ENCODE measurements around the gene CDH4. TPM values are rescaled to one million over a fixed set of nuclear protein-coding genes. Genes with fewer than 3 reads are reported as not detected.
A peak's percentile ranks its signal among the peaks of the same experiment; 100 is the strongest.

CDH4 gene
- total and polyA plus RNA-seq, 2 of the 13 experiments (the other 11 are each of a cell fraction or from before 2014, with no cell fraction given): not detected

DNA sequence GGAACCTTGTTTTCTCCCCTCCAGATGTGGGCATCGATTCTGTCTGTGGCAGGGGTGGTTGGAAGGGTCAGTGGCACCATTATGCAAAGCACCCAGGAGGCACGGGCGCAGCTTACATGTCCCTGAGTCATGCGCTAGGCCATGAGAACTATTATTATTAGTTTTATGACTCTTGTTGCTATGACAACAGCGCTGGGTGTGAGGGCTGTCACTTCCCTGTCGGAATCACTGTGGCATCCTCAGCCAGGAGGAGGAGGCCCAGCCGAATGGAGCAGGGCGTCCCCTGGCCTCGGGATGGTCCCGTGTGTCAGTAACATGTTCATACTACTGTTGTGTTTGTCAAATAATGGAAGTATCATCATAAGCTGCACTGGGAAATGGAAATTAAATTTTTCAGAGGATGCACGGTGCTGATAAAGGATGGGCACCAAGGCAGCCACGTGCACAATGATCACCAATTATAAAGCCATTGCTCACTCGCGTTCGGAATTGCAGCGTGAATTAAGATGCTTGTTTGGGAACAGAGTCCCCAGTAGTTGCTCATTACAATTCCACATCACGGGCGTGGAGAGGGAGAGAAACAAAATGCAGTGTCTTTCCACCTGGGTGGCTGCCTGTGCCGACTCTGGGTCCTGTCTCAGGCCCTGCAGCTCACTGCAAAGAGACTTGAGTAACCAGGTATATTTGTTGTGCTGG, 247.9 kb downstream of the CDH4 start:
- no peak for FAIRE-seq
- no peak for DNase-seq (ENCODE audit: low spot score)
- Histone ChIP-seq H3K27ac (ENCODE audit: extremely low read length, insufficient read depth, low read length) (no peak overlapping the region), H3K36me3 (replicated peaks in 1 of 2; ENCODE audit: control insufficient read depth in 1 of 2, insufficient read depth in 2 of 2, low read length in 2 of 2) (no peaks in the 10 kb centered on the region), H4K20me1 (ENCODE audit: insufficient read depth, low read length) (no peaks in the 10 kb centered on the region; the same call in 1 of the 2 replicates), H3K9ac (ENCODE audit: insufficient read depth, low read depth, low read length) (no peak overlapping the region), H3K27me3 (ENCODE audit: control insufficient read depth in 1 of 2, insufficient read depth in 2 of 2, low read length in 2 of 2) (peaks cover 6 to 63% of the 10 kb centered on the region in 2 experiments; a peak in 4 of 5 replicates), H2AFZ (ENCODE audit: low read length) (no peak overlapping the region), H3K79me2 (ENCODE audit: insufficient read depth, low read length) (no peaks in the 10 kb centered on the region), H3K4me1 (ENCODE audit: insufficient read depth, low read length) (no peaks in the 10 kb centered on the region), H3K4me2 (ENCODE audit: low read depth, low read length) (no peak overlapping the region), H3K4me3 (replicated peaks in 1 of 3; ENCODE audit: insufficient read depth in 1 of 3, low read depth in 2 of 3, low read length in 3 of 3) (no peak overlapping the region), H3K9me3 (ENCODE audit: low read length) (no peaks in the 10 kb centered on the region)
- BruUV-seq (replicated peaks): no TSS peak
- TF ChIP-seq RFX1 (IDR thresholded peaks at IDR 0.05) (peak; percentile 71), SALL2 (CRISPR knock-in tag; IDR thresholded peaks at IDR 0.05) (no peak), KDM6A (CRISPR knock-in tag; IDR thresholded peaks at IDR 0.05; ENCODE audit: low read depth) (no peak), MAFK (conservative IDR thresholded peaks at IDR 0.05 in 1 of 2, IDR thresholded peaks at IDR 0.05 in 1 of 2; ENCODE audit: low read length in 2 of 2) (no peak), HOXD1 (CRISPR knock-in tag; IDR thresholded peaks at IDR 0.05) (no peak), ZMYM4 (CRISPR knock-in tag; IDR thresholded peaks at IDR 0.05) (no peak), ZNF652 (CRISPR knock-in tag; IDR thresholded peaks at IDR 0.05; ENCODE audit: borderline replicate concordance, low read depth) (no peak)
- TF ChIP-seq, protein P1, sequence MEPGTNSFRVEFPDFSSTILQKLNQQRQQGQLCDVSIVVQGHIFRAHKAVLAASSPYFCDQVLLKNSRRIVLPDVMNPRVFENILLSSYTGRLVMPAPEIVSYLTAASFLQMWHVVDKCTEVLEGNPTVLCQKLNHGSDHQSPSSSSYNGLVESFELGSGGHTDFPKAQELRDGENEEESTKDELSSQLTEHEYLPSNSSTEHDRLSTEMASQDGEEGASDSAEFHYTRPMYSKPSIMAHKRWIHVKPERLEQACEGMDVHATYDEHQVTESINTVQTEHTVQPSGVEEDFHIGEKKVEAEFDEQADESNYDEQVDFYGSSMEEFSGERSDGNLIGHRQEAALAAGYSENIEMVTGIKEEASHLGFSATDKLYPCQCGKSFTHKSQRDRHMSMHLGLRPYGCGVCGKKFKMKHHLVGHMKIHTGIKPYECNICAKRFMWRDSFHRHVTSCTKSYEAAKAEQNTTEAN (CRISPR knock-in tag; conservative IDR thresholded peaks at IDR 0.05): no peak
- in situ Hi-C loops (cut with HindIII; ENCODE audit: extremely low pct_ligation_motif_present, low pct_unique_long_range_greater_than_20kb): no loop called here
- intact Hi-C loops (cut with micrococcal nuclease; ENCODE audit: unreplicated experiment): no loop called here
- 10% methylated on average over 19 of the region's 19 CpGs for WGBS (ENCODE audit: low lambda C conversion rate)
- ChIA-PET CTCF (ENCODE audit: low intra/inter-chr PET ratio, low total read pairs) (no interaction called here), POLR2A (no interaction called here)
- no peak for ATAC-seq

Data from HepG2 (cell line).